GM12878 (cell line): Measurements from ENCODE around the gene OTOG. TPM values are rescaled to one million over a fixed set of nuclear protein-coding genes. Genes with fewer than 3 reads are reported as not detected.

Source experiments
- ATAC-seq: fragments of 200-7000 bp; cut with Tn5 transposase; 3 replicates; pipeline ENCODE4 v1.9.1; 2020; ENCODE audit warnings: mild to moderate bottlenecking, moderate library complexity
- BruUV-seq: library from RNA; stranded (reverse); fragments of 400-500 nt; replicated peaks from 2 replicates; lab custom pipeline; 2021; lab: Mats Ljungman, UMichigan
- CTCF ChIA-PET: fragments of 300-600 bp; sonication (Branson Sonifier 250); formaldehyde crosslinking; extraction: SDS; loops from one replicate; lab custom pipeline; 2021; ENCODE audit warnings: inconsistent platforms; lab: Yijun Ruan, JAX
- POLR2A ChIA-PET: fragments of 350-600 bp; formaldehyde crosslinking; extraction: SDS; loops from one replicate; lab custom pipeline; 2021; ENCODE audit warnings: inconsistent platforms; lab: Charles Lee
- RAD21 ChIA-PET: fragments of 300-600 bp; sonication (Branson Sonifier 250); formaldehyde crosslinking; loops from one replicate; lab custom pipeline; 2023; ENCODE audit warnings: antibody characterized with exemption; ENCODE audit not compliant: unreplicated experiment; lab: Charles Lee
- SMC1A ChIA-PET: fragments of 300-600 bp; sonication (Branson Sonifier 250); formaldehyde crosslinking; loops from one replicate; lab custom pipeline; 2023; ENCODE audit not compliant: unreplicated experiment, uncharacterized antibody; lab: Charles Lee
- DNase-seq: peaks from one replicate; pipeline ENCODE4 v3.0.0-alpha.2; 2011; ENCODE audit warnings: low read depth, low spot score
- FAIRE-seq: peaks from 3 replicates; lab custom pipeline; 2011; peaks lifted over from hg19 to GRCh38; lab: Jason Lieb, UNC
- H2AFZ ChIP-seq: 2 replicates; pipeline ENCODE4 v1.6.0; 2011; ENCODE audit warnings: low read depth, low read length, control low read depth; ENCODE audit not compliant: control insufficient read depth
- H3K27ac ChIP-seq: 2 replicates; pipeline ENCODE4 v1.5.1; 2011; ENCODE audit warnings: control low read depth; ENCODE audit not compliant: control insufficient read depth, insufficient read depth
- H3K27me3 ChIP-seq, 2 experiments: replicated peaks in 1 of 2; 2 replicates each; pipeline versions ENCODE4 v1.6.0 to v1.6.1; 2011; ENCODE audit warnings: low read length in 1 of 2; ENCODE audit not compliant: control insufficient read depth in 2 of 2, insufficient read depth in 2 of 2
- H3K36me3 ChIP-seq, 2 experiments: 2 replicates each; pipeline ENCODE4 v1.5.1; 2011; ENCODE audit warnings: low read length in 1 of 2; ENCODE audit not compliant: control insufficient read depth in 2 of 2, insufficient read depth in 2 of 2
- H3K4me1 ChIP-seq: 2 replicates; pipeline ENCODE4 v1.6.1; 2011; ENCODE audit warnings: mild to moderate bottlenecking, low read length, moderate library complexity, mixed read lengths; ENCODE audit not compliant: control insufficient read depth, insufficient read depth
- H3K4me2 ChIP-seq: 2 replicates; pipeline ENCODE4 v1.6.0; 2011; ENCODE audit warnings: control low read depth; ENCODE audit not compliant: control insufficient read depth, insufficient read depth
- H3K4me3 ChIP-seq: fragments of 200-600 bp; sonication (generic); 2 replicates; pipeline ENCODE4 v1.5.1; 2016
- H3K79me2 ChIP-seq: 2 replicates; pipeline ENCODE4 v1.6.0; 2011; ENCODE audit warnings: low read length; ENCODE audit not compliant: control insufficient read depth, insufficient read depth
- H3K9ac ChIP-seq: 2 replicates; pipeline ENCODE4 v1.8.0; 2011; ENCODE audit warnings: low read length, control low read depth, mixed read lengths; ENCODE audit not compliant: control insufficient read depth, insufficient read depth
- H3K9me3 ChIP-seq: replicated peaks from 3 replicates; pipeline ENCODE4 v1.5.1; 2011; ENCODE audit warnings: mild to moderate bottlenecking, low read length; ENCODE audit not compliant: control insufficient read depth, insufficient read depth
- H4K20me1 ChIP-seq: 2 replicates; pipeline ENCODE4 v1.6.0; 2011; ENCODE audit not compliant: control insufficient read depth, insufficient read depth
- CBFB ChIP-seq: IDR thresholded peaks from 2 replicates; pipeline ENCODE4 v1.6.1; 2016; ENCODE audit warnings: antibody characterized with exemption, low read depth
- NKRF ChIP-seq: fragments of 450-650 bp; conservative IDR thresholded peaks from 2 replicates; pipeline ENCODE4 v1.6.1; 2017; ENCODE audit warnings: mild to moderate bottlenecking, moderate library complexity
- NR2C2 ChIP-seq: IDR thresholded peaks from 2 replicates; pipeline ENCODE4 v1.6.1; 2011; ENCODE audit warnings: borderline replicate concordance, low read depth; ENCODE audit not compliant: control insufficient read depth, insufficient read length
- RAD51 ChIP-seq: fragments of 450-650 bp; IDR thresholded peaks from 2 replicates; pipeline ENCODE4 v1.6.1; 2016; ENCODE audit warnings: moderate library complexity, mild to moderate bottlenecking, inconsistent platforms
- RBBP5 ChIP-seq: fragments of 200-600 bp; sonication (generic); conservative IDR thresholded peaks from 2 replicates; pipeline ENCODE4 v1.6.1; 2016
- RFX5 ChIP-seq: IDR thresholded peaks from 2 replicates; pipeline ENCODE4 v1.6.1; 2011; ENCODE audit warnings: low read depth, low read length, improper control_type of control experiment
- SIN3A ChIP-seq: IDR thresholded peaks from 2 replicates; pipeline ENCODE4 v1.6.1; 2012; ENCODE audit warnings: low read depth, low read length, improper control_type of control experiment
- ZBED1 ChIP-seq: IDR thresholded peaks from 2 replicates; pipeline ENCODE4 v1.6.1; 2016; ENCODE audit warnings: borderline replicate concordance
- WGBS: methylation state at CpG from one replicate; pipeline ENCODE4 v1.1.6; 2016; ENCODE audit warnings: low lambda C conversion rate; ENCODE audit not compliant: insufficient replicate concordance, insufficient coverage; ENCODE audit errors: missing lambda C conversion rate; 5-methylcytosine and 5-hydroxymethylcytosine counted together
- in situ Hi-C: fragments of 300-500 bp; cut with MboI; formaldehyde crosslinking; loops from 9 replicates; pipeline ENCODE4 v1.14.3; 2018; ENCODE audit warnings: mixed read lengths
- intact Hi-C: fragments of 100-400 bp; cut with micrococcal nuclease; formaldehyde crosslinking; loops from one replicate; pipeline ENCODE4 v1.14.2; 2022; ENCODE audit not compliant: unreplicated experiment
- polyA plus RNA-seq, 11 experiments: library from polyadenylated mRNA; depleted of rRNA in 4 of 11; unstranded in 6 of 11; stranded (reverse) in 5 of 11; fragments of >200 nt; fragmentation: Nextera tagmentation in 4 of 11; fragmentation: Illumina TruSeq in 1 of 11; extraction: Ambion mirVana in 4 of 11; extraction: Trizol in 1 of 11; gene quantifications; 1 replicate in 1 of 11; 2 replicates in 10 of 11; pipeline versions ENCODE4 v1.2.1 to v1.2.3, GENCODE V29; 2011 to 2016; ENCODE audit warnings: inconsistent platforms in 2 of 11, missing spikeins in 2 of 11, low read depth in 1 of 11
- total RNA-seq, 4 experiments: library from RNA; depleted of rRNA in 3 of 4; stranded (reverse); fragments of >200 nt in 3 of 4; fragmentation: Illumina TruSeq in 1 of 4; extraction: Trizol in 1 of 4; gene quantifications; 2 replicates each; pipeline versions ENCODE4 v1.2.1 to v1.2.3, GENCODE V29; 2013 to 2021

Gene OTOG
- total and polyA plus RNA-seq, 10 of the 15 experiments (the other 5 are each of a cell fraction or from before 2014, with no cell fraction given): not detected

DNA sequence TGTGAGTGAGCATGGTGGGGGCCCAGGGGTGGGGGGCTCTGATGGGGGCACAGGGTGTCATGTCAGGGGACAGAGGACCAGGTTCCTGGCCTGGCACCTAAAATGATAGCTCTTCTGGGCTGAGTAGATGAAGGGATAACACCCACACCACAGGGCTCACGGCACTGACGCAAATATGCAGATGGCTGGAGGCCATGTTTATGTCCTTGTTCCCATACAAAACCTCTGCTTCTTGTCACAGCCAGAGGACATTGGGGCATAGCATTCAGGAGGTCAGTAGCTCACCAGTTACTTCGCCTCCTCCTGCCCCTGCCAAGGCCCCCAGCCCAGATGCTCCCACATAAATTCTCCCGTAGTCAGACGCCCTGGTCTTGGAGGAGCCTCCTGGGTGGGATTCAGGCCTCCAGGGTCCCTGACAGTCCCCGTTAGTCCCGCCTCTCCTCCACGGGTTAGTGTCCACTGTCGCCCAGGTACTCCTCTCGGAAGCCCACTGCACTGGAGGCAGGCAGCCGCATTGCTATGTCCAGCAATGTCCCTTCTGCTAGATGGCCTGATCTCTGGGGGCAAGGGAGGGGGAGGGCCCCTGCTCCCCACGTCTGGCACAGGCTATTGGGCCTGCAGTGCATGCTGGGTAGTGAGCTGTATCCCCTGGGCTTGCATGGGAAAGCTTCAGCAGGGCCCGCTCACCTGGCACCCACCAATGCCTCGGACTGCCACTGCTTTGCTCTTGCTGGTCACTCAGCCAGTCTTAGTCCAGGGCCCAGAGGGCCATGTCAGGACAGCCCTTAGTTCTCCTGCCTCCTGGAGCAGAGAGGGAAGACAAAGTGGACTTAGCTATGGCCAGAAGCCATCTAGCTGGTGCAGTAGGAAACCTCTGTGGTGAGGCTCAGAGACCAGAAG is 96.7 kb downstream of the OTOG start:
- no peak for ATAC-seq
- BruUV-seq: no TSS peak
- in situ Hi-C loops: no loop called here

More for the DNA sequence above, 96.7 kb downstream of the OTOG start:
- DNase-seq (no peak), FAIRE-seq (no peak)
- SMC1A ChIA-PET: interaction anchor here (0.9 kb wide), 1 partner anchor 9 kb away, joined by 3 read pairs; no protein-coding TSS in a partner anchor
- Histone ChIP-seq H2AFZ (no peak overlapping the region), H3K79me2 (no peaks in the 10 kb centered on the region), H3K4me2 (no peak overlapping the region), H3K27me3 (peaks cover 0 to 3% of the 10 kb centered on the region in 2 experiments; a peak in 3 of 4 replicates), H3K9ac (no peak overlapping the region), H3K9me3 (no peaks in the 10 kb centered on the region), H3K27ac (no peak overlapping the region), H4K20me1 (no peaks in the 10 kb centered on the region; the same call in 1 of the 2 replicates), H3K36me3 (no peaks in the 10 kb centered on the region), H3K4me3 (no peak overlapping the region), H3K4me1 (no peaks in the 10 kb centered on the region)
- POLR2A ChIA-PET: no interaction called here
- CTCF ChIA-PET: no interaction called here
- 31% methylated on average over 14 of the region's 14 CpGs for WGBS
- TF ChIP-seq SIN3A: no peak
- no peak for TF ChIP-seq RAD51
- TF ChIP-seq RFX5: no peak
- TF ChIP-seq CBFB: no peak
- TF ChIP-seq NKRF: no peak
- no peak for TF ChIP-seq NR2C2
- no peak for TF ChIP-seq RBBP5
- TF ChIP-seq ZBED1: no peak
- RAD21 ChIA-PET: no interaction called here
- intact Hi-C loops: no loop called here
